Ishikawa (cell line): ENCODE results near the gene TCF7L2.

Experiments
- CREB1 ChIP-seq: IDR thresholded peaks from 2 replicates; pipeline ENCODE4 v1.6.1; 2012; ENCODE audit warnings: low read depth
- EP300 ChIP-seq: IDR thresholded peaks from 2 replicates; pipeline ENCODE4 v1.6.1; 2012; ENCODE audit warnings: borderline replicate concordance
- FOXM1 ChIP-seq: IDR thresholded peaks from 2 replicates; pipeline ENCODE4 v1.6.1; 2012; ENCODE audit warnings: low read depth, borderline replicate concordance
- MAX ChIP-seq: IDR thresholded peaks from 2 replicates; pipeline ENCODE4 v1.6.1; 2012
- RAD21 ChIP-seq: IDR thresholded peaks from 2 replicates; pipeline ENCODE4 v1.6.1; 2012; ENCODE audit warnings: low read depth
- TAF1 ChIP-seq: IDR thresholded peaks from 2 replicates; pipeline ENCODE4 v1.6.1; 2012; ENCODE audit warnings: low read depth, mild to moderate bottlenecking
- TCF12 ChIP-seq: IDR thresholded peaks from 2 replicates; pipeline ENCODE4 v1.6.1; 2012; ENCODE audit warnings: low read depth
- TEAD4 ChIP-seq: IDR thresholded peaks from 2 replicates; pipeline ENCODE4 v1.6.1; 2012
- YY1 ChIP-seq: IDR thresholded peaks from 2 replicates; pipeline ENCODE4 v1.6.1; 2012; ENCODE audit warnings: low read depth
- ZBTB7A ChIP-seq: IDR thresholded peaks from 2 replicates; pipeline ENCODE4 v1.6.1; 2012; ENCODE audit warnings: low read depth
- TF ChIP-seq, protein P1 (sequence below): IDR thresholded peaks from 2 replicates; pipeline ENCODE4 v1.6.1; 2012
- TF ChIP-seq, protein P2 (sequence below): IDR thresholded peaks from 2 replicates; pipeline ENCODE4 v1.6.1; 2012; ENCODE audit warnings: low read depth, mild to moderate bottlenecking

DNA sequence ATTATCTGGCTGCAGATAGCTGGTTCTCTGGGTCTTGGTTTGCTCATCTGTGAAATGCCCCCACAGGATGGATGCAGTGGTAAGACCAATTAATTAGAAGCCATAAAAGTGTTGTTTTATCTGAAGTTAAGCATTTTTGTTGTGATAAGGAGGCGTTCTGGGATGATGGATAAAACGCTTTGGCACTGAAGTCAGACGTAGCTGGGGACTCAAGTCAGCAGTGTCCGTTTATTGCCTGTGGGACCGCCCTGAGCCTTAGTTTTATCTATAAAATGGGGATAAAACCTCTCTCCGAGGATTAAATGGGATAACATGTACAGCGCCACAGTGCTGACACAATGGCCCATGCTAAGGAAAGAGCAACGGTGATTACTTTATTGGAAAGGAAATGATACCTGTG lies 34.7 kb downstream of the TCF7L2 start:
- no peak for TF ChIP-seq TAF1
- TF ChIP-seq, protein P1, sequence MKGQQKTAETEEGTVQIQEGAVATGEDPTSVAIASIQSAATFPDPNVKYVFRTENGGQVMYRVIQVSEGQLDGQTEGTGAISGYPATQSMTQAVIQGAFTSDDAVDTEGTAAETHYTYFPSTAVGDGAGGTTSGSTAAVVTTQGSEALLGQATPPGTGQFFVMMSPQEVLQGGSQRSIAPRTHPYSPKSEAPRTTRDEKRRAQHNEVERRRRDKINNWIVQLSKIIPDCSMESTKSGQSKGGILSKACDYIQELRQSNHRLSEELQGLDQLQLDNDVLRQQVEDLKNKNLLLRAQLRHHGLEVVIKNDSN, result no peak
- TF ChIP-seq RAD21, result no peak
- TF ChIP-seq ZBTB7A, result no peak
- TF ChIP-seq, protein P2, sequence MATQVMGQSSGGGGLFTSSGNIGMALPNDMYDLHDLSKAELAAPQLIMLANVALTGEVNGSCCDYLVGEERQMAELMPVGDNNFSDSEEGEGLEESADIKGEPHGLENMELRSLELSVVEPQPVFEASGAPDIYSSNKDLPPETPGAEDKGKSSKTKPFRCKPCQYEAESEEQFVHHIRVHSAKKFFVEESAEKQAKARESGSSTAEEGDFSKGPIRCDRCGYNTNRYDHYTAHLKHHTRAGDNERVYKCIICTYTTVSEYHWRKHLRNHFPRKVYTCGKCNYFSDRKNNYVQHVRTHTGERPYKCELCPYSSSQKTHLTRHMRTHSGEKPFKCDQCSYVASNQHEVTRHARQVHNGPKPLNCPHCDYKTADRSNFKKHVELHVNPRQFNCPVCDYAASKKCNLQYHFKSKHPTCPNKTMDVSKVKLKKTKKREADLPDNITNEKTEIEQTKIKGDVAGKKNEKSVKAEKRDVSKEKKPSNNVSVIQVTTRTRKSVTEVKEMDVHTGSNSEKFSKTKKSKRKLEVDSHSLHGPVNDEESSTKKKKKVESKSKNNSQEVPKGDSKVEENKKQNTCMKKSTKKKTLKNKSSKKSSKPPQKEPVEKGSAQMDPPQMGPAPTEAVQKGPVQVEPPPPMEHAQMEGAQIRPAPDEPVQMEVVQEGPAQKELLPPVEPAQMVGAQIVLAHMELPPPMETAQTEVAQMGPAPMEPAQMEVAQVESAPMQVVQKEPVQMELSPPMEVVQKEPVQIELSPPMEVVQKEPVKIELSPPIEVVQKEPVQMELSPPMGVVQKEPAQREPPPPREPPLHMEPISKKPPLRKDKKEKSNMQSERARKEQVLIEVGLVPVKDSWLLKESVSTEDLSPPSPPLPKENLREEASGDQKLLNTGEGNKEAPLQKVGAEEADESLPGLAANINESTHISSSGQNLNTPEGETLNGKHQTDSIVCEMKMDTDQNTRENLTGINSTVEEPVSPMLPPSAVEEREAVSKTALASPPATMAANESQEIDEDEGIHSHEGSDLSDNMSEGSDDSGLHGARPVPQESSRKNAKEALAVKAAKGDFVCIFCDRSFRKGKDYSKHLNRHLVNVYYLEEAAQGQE, result no peak
- TF ChIP-seq TCF12, result no peak
- TF ChIP-seq YY1, result no peak
- no peak for TF ChIP-seq CREB1
- no peak for TF ChIP-seq TEAD4
- TF ChIP-seq FOXM1, result no peak
- TF ChIP-seq EP300, result no peak
- no peak for TF ChIP-seq MAX
